HL-60 (cell line): ENCODE results near the gene PRICKLE2.

Experiments used
- CTCF ChIP-seq: IDR thresholded peaks from one replicate; pipeline ENCODE4 v1.5.1; 2011; ENCODE audit warnings: low read length, control low read depth, inconsistent platforms; ENCODE audit not compliant: insufficient read depth
- GABPA ChIP-seq: IDR thresholded peaks from 2 replicates; pipeline ENCODE4 v1.6.1; 2012; ENCODE audit warnings: low read depth
- POLR2AphosphoS5 ChIP-seq: IDR thresholded peaks from 2 replicates; pipeline ENCODE4 v1.6.1; 2012; ENCODE audit warnings: low read depth
- REST ChIP-seq: IDR thresholded peaks from 2 replicates; pipeline ENCODE4 v1.6.1; 2012; ENCODE audit warnings: low read depth; ENCODE audit not compliant: insufficient replicate concordance

GRCh38 chr3:64123931-64124330 is 101.3 kb downstream of the PRICKLE2 start:
- TF ChIP-seq CTCF: no peak
- no peak for TF ChIP-seq GABPA
- no peak for TF ChIP-seq REST
- TF ChIP-seq POLR2AphosphoS5: no peak
